ENCODE results near the gene PLOD3.
A peak's percentile ranks its signal among the peaks of the same experiment; 100 is the strongest.
"Not testable (repeated sequence)": the region's sequence is repeated elsewhere in the genome, so short reads cannot be mapped to it uniquely, and the experiment has no call there.

PLOD3 gene

DNA sequence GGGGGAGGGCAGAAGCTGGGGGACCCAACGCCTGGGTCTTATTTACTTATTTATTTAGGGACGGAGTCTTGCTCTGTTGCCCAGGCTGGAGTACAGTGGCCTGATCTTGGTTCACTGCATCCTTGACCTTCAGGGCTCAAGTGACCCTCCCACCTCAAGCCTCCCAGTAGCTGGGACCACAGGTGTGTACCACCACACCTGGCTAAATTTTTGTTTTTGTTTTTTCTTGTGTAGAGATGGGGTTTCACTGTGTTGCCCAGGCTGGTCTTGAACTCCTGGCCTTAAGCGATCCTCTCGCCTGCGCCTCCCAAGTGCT, 14.8 kb downstream of the PLOD3 start:
- Histone ChIP-seq H3K36me3 (ENCODE audit: control insufficient read depth in 5 of 5, insufficient read depth in 5 of 5, low read length in 5 of 5) (peaks cover 0 to 17% (median 14%) of the 10 kb centered on the region in 5 donors), H3K4me3 (ENCODE audit: low read depth in 1 of 5, low read length in 5 of 5) (no peak overlapping the region), H3K27me3 (ENCODE audit: control insufficient read depth in 5 of 5, insufficient read depth in 4 of 5, low read length in 5 of 5) (peaks cover 23 to 41% (median 35%) of the 10 kb centered on the region in 5 donors), H3K9ac (ENCODE audit: low read length in 5 of 5) (no peak overlapping the region), H3K27ac (ENCODE audit: low read depth, low read length) (no peak overlapping the region), H3K9me3 (ENCODE audit: control insufficient read depth in 5 of 5, low read length in 5 of 5) (no peaks in the 10 kb centered on the region), H3K4me1 (ENCODE audit: control insufficient read depth in 5 of 5, insufficient read depth in 5 of 5, low read length in 5 of 5) (peaks cover 0 to 20% (median 12%) of the 10 kb centered on the region in 5 donors)

DNA sequence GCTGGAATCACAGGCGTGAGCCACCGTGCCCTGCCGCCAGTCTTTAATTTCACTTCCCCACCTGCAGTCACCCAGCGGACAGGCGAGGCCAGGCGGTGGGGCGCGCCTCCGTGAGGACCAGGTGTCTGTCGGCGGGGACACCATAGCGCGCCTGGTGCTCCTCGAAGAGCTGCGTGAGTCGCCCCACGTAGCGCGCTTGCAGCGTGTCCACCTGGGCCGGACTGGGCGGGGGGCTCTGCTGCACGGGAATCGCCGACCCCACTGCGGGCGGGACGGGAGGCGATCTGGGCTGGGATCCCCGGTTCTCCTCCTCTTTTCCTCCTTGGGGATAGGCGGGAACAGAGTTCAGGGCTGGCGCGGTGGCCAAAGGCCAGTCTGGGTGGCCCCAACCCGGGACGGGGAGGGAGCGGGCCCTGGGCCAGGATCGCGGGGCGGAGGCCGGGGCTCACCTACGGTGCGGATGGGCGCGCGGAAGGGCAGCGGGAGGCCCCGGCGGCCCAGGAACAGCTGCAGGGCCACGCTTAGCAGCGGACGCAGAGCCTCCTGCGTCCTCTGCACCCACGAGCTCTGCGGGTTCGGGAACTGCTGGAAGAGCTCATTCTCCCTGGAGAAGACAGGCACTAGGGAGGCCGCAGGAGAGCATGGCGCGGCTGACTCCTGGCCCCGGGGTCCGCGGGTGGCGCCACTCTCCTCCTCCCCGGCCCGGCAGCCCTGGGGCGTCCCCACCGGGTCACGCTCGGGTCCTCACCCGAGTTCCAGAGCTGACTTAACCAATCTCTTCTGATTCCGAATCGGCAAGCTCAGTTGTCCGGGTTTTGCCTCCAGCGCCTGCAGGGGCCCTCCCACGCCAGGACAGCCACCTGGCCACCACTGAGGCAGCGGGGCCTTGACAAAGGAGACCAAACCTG, 15.4 kb downstream of the PLOD3 start:
- Histone ChIP-seq H3K4me1 (ENCODE audit: control insufficient read depth in 5 of 5, insufficient read depth in 5 of 5, low read length in 5 of 5) (peaks cover 0 to 20% (median 12%) of the 10 kb centered on the region in 5 donors), H3K27me3 (ENCODE audit: control insufficient read depth in 5 of 5, insufficient read depth in 4 of 5, low read length in 5 of 5) (peaks cover 23 to 41% (median 35%) of the 10 kb centered on the region in 5 donors), H3K36me3 (ENCODE audit: control insufficient read depth in 5 of 5, insufficient read depth in 5 of 5, low read length in 5 of 5) (peaks cover 0 to 11% (median 9%) of the 10 kb centered on the region in 5 donors), H3K9ac (ENCODE audit: low read length in 5 of 5) (no peak overlapping the region), H3K4me3 (ENCODE audit: low read depth in 1 of 5, low read length in 5 of 5) (peak overlapping the region in 2 of 5 donors; percentile 36), H3K27ac (ENCODE audit: low read depth, low read length) (no peak overlapping the region), H3K9me3 (ENCODE audit: control insufficient read depth in 5 of 5, low read length in 5 of 5) (no peaks in the 10 kb centered on the region)

- H3K9ac ChIP-seq (ENCODE audit: low read length in 5 of 5): no peak within 1 kb of the TSS
- H3K27me3 ChIP-seq (ENCODE audit: control insufficient read depth in 5 of 5, insufficient read depth in 4 of 5, low read length in 5 of 5): peaks cover 23 to 41% (median 36%) of the 10 kb centered on the region in 5 donors
- H3K9me3 ChIP-seq (ENCODE audit: control insufficient read depth in 5 of 5, low read length in 5 of 5): no peaks in the 10 kb centered on the region
- no peak within 1 kb of the TSS for H3K27ac ChIP-seq (ENCODE audit: low read depth, low read length)
- H3K4me1 ChIP-seq (ENCODE audit: control insufficient read depth in 5 of 5, insufficient read depth in 5 of 5, low read length in 5 of 5): peaks cover 0 to 20% (median 12%) of the 10 kb centered on the region in 5 donors
- H3K36me3 ChIP-seq (ENCODE audit: control insufficient read depth in 5 of 5, insufficient read depth in 5 of 5, low read length in 5 of 5): peaks cover 0 to 4% (median 2%) of the 10 kb centered on the region in 5 donors
- peak within 1 kb of the TSS in 2 of 5 donors; percentile 36 for H3K4me3 ChIP-seq (ENCODE audit: low read depth in 1 of 5, low read length in 5 of 5)
Measured at GRCh38 chr7:101200862-101201599, 16.4 kb downstream of the PLOD3 start, which contains the start of gene MOGAT3. MOGAT3 (minus strand) TSS chr7:101201036; CDS start chr7:101200854, 182 bp downstream.

GRCh38 chr7:101200504-101200861, 16.9 kb downstream of the PLOD3 start:
- Histone ChIP-seq H3K27ac (ENCODE audit: low read depth, low read length) (no peak overlapping the region), H3K27me3 (ENCODE audit: control insufficient read depth in 5 of 5, insufficient read depth in 4 of 5, low read length in 5 of 5) (peaks cover 23 to 41% (median 37%) of the 10 kb centered on the region in 5 donors), H3K4me1 (ENCODE audit: control insufficient read depth in 5 of 5, insufficient read depth in 5 of 5, low read length in 5 of 5) (peaks cover 0 to 20% (median 12%) of the 10 kb centered on the region in 5 donors), H3K36me3 (ENCODE audit: control insufficient read depth in 5 of 5, insufficient read depth in 5 of 5, low read length in 5 of 5) (no peaks in the 10 kb centered on the region), H3K4me3 (ENCODE audit: low read depth in 1 of 5, low read length in 5 of 5) (no peak overlapping the region), H3K9me3 (ENCODE audit: control insufficient read depth in 5 of 5, low read length in 5 of 5) (no peaks in the 10 kb centered on the region), H3K9ac (ENCODE audit: low read length in 5 of 5) (no peak overlapping the region)

DNA sequence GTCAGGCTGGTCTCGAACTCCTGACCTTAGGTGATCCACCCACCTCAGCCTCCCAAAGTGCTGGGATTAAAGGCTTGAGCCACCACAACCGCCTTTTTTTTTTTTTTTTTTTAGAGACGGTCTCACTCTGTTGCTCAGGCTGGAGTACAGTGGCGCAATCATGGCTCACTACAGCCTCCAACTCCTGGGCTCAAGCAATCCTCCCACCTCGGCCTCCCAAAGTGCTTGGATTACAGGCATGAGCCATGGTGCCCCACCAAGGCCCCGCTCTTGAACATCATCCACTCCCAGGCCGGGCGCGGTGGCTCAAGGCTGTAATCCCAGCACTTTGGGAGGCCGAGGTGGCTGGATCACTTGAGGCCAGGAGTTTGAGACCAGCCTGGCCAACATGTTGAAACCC, 17.9 kb downstream of the PLOD3 start:
- Histone ChIP-seq H3K27me3 (ENCODE audit: control insufficient read depth in 5 of 5, insufficient read depth in 4 of 5, low read length in 5 of 5) (peaks cover 23 to 41% (median 37%) of the 10 kb centered on the region in 5 donors), H3K4me1 (ENCODE audit: control insufficient read depth in 5 of 5, insufficient read depth in 5 of 5, low read length in 5 of 5) (peaks cover 0 to 20% (median 12%) of the 10 kb centered on the region in 5 donors)
- not testable (repeated sequence) for H3K27ac ChIP-seq (ENCODE audit: low read depth, low read length); H3K36me3 ChIP-seq (ENCODE audit: control insufficient read depth in 5 of 5, insufficient read depth in 5 of 5, low read length in 5 of 5); H3K9ac ChIP-seq (ENCODE audit: low read length in 5 of 5); H3K9me3 ChIP-seq (ENCODE audit: control insufficient read depth in 5 of 5, low read length in 5 of 5); H3K4me3 ChIP-seq (ENCODE audit: low read depth in 1 of 5, low read length in 5 of 5)

GRCh38 chr7:101198476-101198875, 18.9 kb downstream of the PLOD3 start:
- H3K9ac ChIP-seq (ENCODE audit: low read length in 5 of 5): no peak overlapping the region
- no peaks in the 10 kb centered on the region for H3K9me3 ChIP-seq (ENCODE audit: control insufficient read depth in 5 of 5, low read length in 5 of 5)
- peaks cover 0 to 12% (median 10%) of the 10 kb centered on the region in 5 donors for H3K4me1 ChIP-seq (ENCODE audit: control insufficient read depth in 5 of 5, insufficient read depth in 5 of 5, low read length in 5 of 5)
- no peak overlapping the region for H3K27ac ChIP-seq (ENCODE audit: low read depth, low read length)
- peaks cover 23 to 38% (median 36%) of the 10 kb centered on the region in 5 donors for H3K27me3 ChIP-seq (ENCODE audit: control insufficient read depth in 5 of 5, insufficient read depth in 4 of 5, low read length in 5 of 5)
- H3K36me3 ChIP-seq (ENCODE audit: control insufficient read depth in 5 of 5, insufficient read depth in 5 of 5, low read length in 5 of 5): no peaks in the 10 kb centered on the region
- no peak overlapping the region for H3K4me3 ChIP-seq (ENCODE audit: low read depth in 1 of 5, low read length in 5 of 5)

- no peaks in the 10 kb centered on the region for H3K36me3 ChIP-seq (ENCODE audit: control insufficient read depth in 5 of 5, insufficient read depth in 5 of 5, low read length in 5 of 5)
- H3K27ac ChIP-seq (ENCODE audit: low read depth, low read length): no peak overlapping the region
- H3K9me3 ChIP-seq (ENCODE audit: control insufficient read depth in 5 of 5, low read length in 5 of 5): no peaks in the 10 kb centered on the region
- H3K27me3 ChIP-seq (ENCODE audit: control insufficient read depth in 5 of 5, insufficient read depth in 4 of 5, low read length in 5 of 5): peaks cover 20 to 34% (median 31%) of the 10 kb centered on the region in 5 donors
- no peak overlapping the region for H3K4me3 ChIP-seq (ENCODE audit: low read depth in 1 of 5, low read length in 5 of 5)
- H3K4me1 ChIP-seq (ENCODE audit: control insufficient read depth in 5 of 5, insufficient read depth in 5 of 5, low read length in 5 of 5): peaks cover 0 to 9% (median 9%) of the 10 kb centered on the region in 5 donors
- H3K9ac ChIP-seq (ENCODE audit: low read length in 5 of 5): no peak overlapping the region
Measured at GRCh38 chr7:101197991-101198390, 19.4 kb downstream of the PLOD3 start.

GRCh38 chr7:101195884-101196283, 21.5 kb downstream of the PLOD3 start:
- peaks cover 12 to 16% (median 14%) of the 10 kb centered on the region in 5 donors for H3K27me3 ChIP-seq (ENCODE audit: control insufficient read depth in 5 of 5, insufficient read depth in 4 of 5, low read length in 5 of 5)
- H3K36me3 ChIP-seq (ENCODE audit: control insufficient read depth in 5 of 5, insufficient read depth in 5 of 5, low read length in 5 of 5): no peaks in the 10 kb centered on the region
- H3K9me3 ChIP-seq (ENCODE audit: control insufficient read depth in 5 of 5, low read length in 5 of 5): no peaks in the 10 kb centered on the region
- H3K4me3 ChIP-seq (ENCODE audit: low read depth in 1 of 5, low read length in 5 of 5): no peak overlapping the region
- H3K9ac ChIP-seq (ENCODE audit: low read length in 5 of 5): no peak overlapping the region
- no peak overlapping the region for H3K27ac ChIP-seq (ENCODE audit: low read depth, low read length)
- no peaks in the 10 kb centered on the region for H3K4me1 ChIP-seq (ENCODE audit: control insufficient read depth in 5 of 5, insufficient read depth in 5 of 5, low read length in 5 of 5)

DNA sequence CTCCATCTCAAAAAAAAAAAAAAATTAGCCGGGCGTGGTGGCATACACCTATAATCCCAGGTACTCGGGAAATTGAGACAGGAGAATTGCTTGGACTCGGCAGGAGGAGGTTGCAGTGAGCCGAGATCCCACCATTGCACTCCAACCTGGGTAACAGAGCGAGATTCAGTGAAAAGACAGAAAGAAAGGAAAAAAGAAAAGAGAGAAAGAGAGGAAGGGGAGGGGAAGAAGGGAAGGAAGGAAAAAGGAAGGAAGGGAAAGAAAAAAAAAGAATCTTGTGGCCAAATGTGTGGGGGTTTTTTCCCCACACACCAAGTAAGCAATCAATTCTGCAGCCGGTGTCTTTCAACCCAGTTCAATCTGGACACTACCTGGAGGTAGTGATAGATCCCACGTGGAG, 28.3 kb downstream of the PLOD3 start:
- no peak overlapping the region for H3K4me3 ChIP-seq (ENCODE audit: low read depth in 1 of 5, low read length in 5 of 5)
- no peaks in the 10 kb centered on the region for H3K36me3 ChIP-seq (ENCODE audit: control insufficient read depth in 5 of 5, insufficient read depth in 5 of 5, low read length in 5 of 5)
- no peak overlapping the region for H3K9ac ChIP-seq (ENCODE audit: low read length in 5 of 5)
- no peak overlapping the region for H3K27ac ChIP-seq (ENCODE audit: low read depth, low read length)
- H3K27me3 ChIP-seq (ENCODE audit: control insufficient read depth in 5 of 5, insufficient read depth in 4 of 5, low read length in 5 of 5): peaks cover 0 to 8% (median 3%) of the 10 kb centered on the region in 5 donors
- H3K9me3 ChIP-seq (ENCODE audit: control insufficient read depth in 5 of 5, low read length in 5 of 5): no peaks in the 10 kb centered on the region
- no peaks in the 10 kb centered on the region for H3K4me1 ChIP-seq (ENCODE audit: control insufficient read depth in 5 of 5, insufficient read depth in 5 of 5, low read length in 5 of 5)

Data from subcutaneous abdominal adipose tissue (tissue), 5 donors.